Lower leg skin (tissue), 4 donors: ENCODE data around the gene GAREM1. TPM values are rescaled to one million over a fixed set of nuclear protein-coding genes. Genes with fewer than 3 reads are reported as not detected.

Experiments used
- DNase-seq, 2 donors: peaks; one replicate each; pipeline ENCODE4 v3.0.0-alpha.2; 2019; ENCODE audit warnings: low spot score in 2 of 2
- H3K4me3 ChIP-seq: fragments of 200-600 bp; sonication (generic); 2 replicates; pipeline ENCODE4 v1.5.1; 2017; ENCODE audit warnings: mild to moderate bottlenecking, low read depth; ENCODE audit not compliant: poor library complexity, severe bottlenecking
- CTCF ChIP-seq, 3 donors: fragments of 450-650 bp; IDR thresholded peaks; one replicate each; pipeline ENCODE4 v1.5.1; 2016; ENCODE audit warnings: antibody characterized with exemption in 3 of 3, mild to moderate bottlenecking in 3 of 3, moderate library complexity in 2 of 3
- POLR2A ChIP-seq, 2 donors: fragments of 450-650 bp; IDR thresholded peaks; one replicate each; pipeline ENCODE4 v1.6.1; 2016 to 2017; ENCODE audit warnings: antibody characterized with exemption in 2 of 2, mild to moderate bottlenecking in 1 of 2, moderate library complexity in 1 of 2
- WGBS, 2 donors: methylation state at CpG; one replicate each; pipeline ENCODE4 v1.1.5; 2018; 5-methylcytosine and 5-hydroxymethylcytosine counted together
- intact Hi-C: fragments of 100-400 bp; cut with DNase I; formaldehyde crosslinking; loops from one replicate; pipeline ENCODE4 v1.15.0; 2023; ENCODE audit warnings: low total_unique reads
- total RNA-seq, 4 donors: library from RNA; depleted of rRNA; stranded (reverse); fragments of >200 nt; gene quantifications; one replicate each; pipeline ENCODE4 v1.1.0, GENCODE V29; 2016

GAREM1 gene
- total RNA-seq, 4 donors from 2014 or later = 41.1 to 70.9 (median 49.6) TPM

- WGBS, 2 donors = 86 to 90% methylated on average over 8 of the region's 8 CpGs
- H3K4me3 ChIP-seq = no peak overlapping the region
- intact Hi-C loops = no loop called here
- TF ChIP-seq POLR2A (IDR thresholded peaks at IDR 0.05) (no peak), CTCF (IDR thresholded peaks at IDR 0.05) (no peak)
- no peak for DNase-seq
Observed at GRCh38 chr18:32337821-32338220, 132.9 kb downstream of the GAREM1 start.

- TF ChIP-seq POLR2A (IDR thresholded peaks at IDR 0.05) (no peak), CTCF (IDR thresholded peaks at IDR 0.05) (no peak)
- WGBS, 2 donors = 90 to 93% methylated on average over 7 of the region's 7 CpGs
- DNase-seq = no peak
- no peak overlapping the region for H3K4me3 ChIP-seq
- intact Hi-C loops = no loop called here
Observed at GRCh38 chr18:32337347-32337746, 133.3 kb downstream of the GAREM1 start.

- intact Hi-C loops = no loop called here
- 75 to 82% methylated on average over 4 of the region's 4 CpGs for WGBS, 2 donors
Observed at GRCh38 chr18:32335228-32335627, 135.5 kb downstream of the GAREM1 start.

GRCh38 chr18:32333781-32334180, 136.9 kb downstream of the GAREM1 start:
- intact Hi-C loops = no loop called here
- no peak overlapping the region for H3K4me3 ChIP-seq
- TF ChIP-seq CTCF (IDR thresholded peaks at IDR 0.05) (no peak), POLR2A (IDR thresholded peaks at IDR 0.05) (no peak)
- no peak for DNase-seq
- 88 to 93% methylated on average over 7 of the region's 7 CpGs for WGBS, 2 donors

More at GRCh38 chr18:32335228-32335627, 135.5 kb downstream of the GAREM1 start:
- TF ChIP-seq POLR2A (IDR thresholded peaks at IDR 0.05) (no peak), CTCF (IDR thresholded peaks at IDR 0.05) (no peak)
- no peak overlapping the region for H3K4me3 ChIP-seq
- no peak for DNase-seq

- no peak for TF ChIP-seq CTCF (IDR thresholded peaks at IDR 0.05)
- TF ChIP-seq POLR2A (IDR thresholded peaks at IDR 0.05) = no peak
- intact Hi-C loops = no loop called here
- 75 to 88% methylated on average over 5 of the region's 5 CpGs for WGBS, 2 donors
- H3K4me3 ChIP-seq = no peak overlapping the region
- no peak for DNase-seq
Observed at GRCh38 chr18:32332708-32333107, 138.0 kb downstream of the GAREM1 start.

GRCh38 chr18:32328974-32329373, 141.7 kb downstream of the GAREM1 start:
- DNase-seq = no peak
- H3K4me3 ChIP-seq = no peak overlapping the region
- intact Hi-C loops = no loop called here
- no peak for TF ChIP-seq CTCF (IDR thresholded peaks at IDR 0.05)
- TF ChIP-seq POLR2A (IDR thresholded peaks at IDR 0.05) = no peak
- WGBS, 2 donors = 91 to 95% methylated on average over 4 of the region's 4 CpGs
